ENCODE measurements around the gene PRXL2C. TPM values are rescaled to one million over a fixed set of nuclear protein-coding genes. Genes with fewer than 3 reads are reported as not detected.

PRXL2C gene
- polyA plus RNA-seq, 1 donor = 6.3 TPM

DNA sequence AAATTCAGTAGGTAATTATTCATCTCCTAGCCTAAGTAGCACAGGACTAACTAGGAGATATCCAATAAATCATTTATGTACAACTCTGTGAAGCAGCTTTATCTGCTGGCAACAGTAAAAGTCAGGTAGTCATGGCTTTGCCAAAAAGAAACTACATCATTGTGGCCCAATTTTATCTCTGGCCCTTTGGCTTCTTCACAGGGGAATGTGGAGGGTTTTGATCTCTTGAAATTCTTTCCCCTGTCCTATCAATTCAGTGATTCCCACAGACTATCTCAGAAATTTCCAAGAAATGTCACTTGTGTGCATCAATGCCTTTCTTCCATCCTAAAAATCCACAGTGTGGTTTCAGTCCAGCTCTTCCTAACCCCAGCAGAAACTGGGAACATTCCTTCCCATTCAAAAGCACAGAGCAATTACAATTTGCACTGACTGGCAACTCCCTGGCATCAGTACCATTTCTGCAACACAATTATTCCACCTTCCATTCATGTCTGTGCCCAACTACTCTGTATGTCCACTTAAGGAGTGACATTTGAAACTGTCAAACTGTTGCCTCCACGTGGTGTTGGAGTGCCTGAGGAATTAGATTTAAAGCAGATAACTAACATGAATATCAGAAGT lies 42.0 kb downstream of the PRXL2C start:
- DNase-seq = no peak

DNA sequence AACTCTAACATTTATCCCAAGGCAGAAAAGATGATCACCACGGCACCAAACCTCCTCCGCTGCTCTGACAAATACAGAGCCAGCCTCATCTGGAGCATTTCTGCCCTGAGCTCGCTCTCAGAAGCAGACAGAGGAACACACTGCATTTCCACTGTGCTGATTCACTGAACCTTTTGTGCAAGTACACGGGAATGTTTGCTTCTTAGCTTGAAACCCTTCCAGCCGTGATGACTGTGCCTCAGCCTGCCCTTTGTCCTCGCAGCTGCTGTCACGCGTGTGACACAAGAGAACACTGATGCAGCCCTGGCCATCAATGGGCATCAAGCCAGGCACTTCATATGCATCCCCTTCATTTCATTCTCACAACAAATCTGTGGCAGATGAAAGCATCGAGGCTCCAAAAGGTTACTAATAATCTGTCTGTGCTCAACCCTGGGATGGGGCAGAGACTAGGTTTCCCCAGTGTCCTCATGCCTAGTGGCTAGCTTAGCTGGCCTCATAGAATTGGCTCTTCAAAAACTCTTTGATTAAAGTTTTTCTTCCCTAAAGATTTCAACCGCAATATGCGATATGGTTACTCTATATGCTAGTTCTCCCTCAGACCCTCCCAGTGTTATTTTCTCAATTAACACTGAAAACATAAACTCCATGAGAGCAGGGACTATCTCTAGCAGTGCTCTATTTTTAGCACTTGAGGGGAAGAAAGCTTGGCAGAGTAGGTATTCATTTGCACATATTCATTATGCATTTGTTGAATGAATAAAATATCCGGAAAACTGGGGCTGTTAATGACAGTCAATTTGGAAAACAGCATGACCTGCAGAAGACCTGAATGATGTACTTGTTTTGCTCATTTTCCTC lies 42.8 kb downstream of the PRXL2C start:
- DNase-seq = no peak

DNA sequence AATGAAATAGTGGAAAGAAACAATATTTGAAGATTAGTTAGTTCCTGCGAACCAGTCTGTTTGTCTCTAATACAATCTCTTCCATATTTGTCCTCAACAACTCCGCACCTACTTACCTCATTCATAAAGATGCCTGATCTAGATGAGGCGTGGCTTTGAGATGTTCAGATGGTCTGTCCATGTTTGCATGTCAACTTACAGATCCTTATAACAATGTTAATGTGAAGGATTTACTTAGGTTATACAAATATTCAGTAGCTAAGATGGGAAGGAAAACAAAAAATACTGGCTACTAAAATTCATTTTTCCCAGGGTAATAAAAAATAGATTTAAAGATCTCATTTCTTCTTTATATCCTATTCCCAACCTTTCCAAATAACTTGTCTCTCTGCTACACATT lies 43.8 kb downstream of the PRXL2C start:
- no peak for DNase-seq

DNA sequence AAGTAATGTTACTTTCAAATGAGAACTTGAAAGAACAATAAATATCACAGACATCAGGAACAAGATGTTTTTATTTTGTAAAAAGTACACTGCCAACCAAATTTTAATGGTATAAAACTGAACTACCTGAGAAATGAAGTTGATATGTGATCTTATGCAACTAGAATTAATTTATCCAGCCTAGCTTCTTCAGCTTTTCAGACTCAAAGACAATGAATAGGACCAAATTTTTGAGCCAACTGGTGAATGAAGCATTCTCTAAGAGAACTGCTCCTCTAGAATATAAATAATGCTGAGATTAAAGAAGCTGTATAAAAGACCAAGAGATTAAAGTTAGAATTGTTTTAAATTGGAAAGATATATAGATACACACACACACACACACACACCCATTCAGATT lies 45.4 kb downstream of the PRXL2C start:
- DNase-seq = no peak

DNA sequence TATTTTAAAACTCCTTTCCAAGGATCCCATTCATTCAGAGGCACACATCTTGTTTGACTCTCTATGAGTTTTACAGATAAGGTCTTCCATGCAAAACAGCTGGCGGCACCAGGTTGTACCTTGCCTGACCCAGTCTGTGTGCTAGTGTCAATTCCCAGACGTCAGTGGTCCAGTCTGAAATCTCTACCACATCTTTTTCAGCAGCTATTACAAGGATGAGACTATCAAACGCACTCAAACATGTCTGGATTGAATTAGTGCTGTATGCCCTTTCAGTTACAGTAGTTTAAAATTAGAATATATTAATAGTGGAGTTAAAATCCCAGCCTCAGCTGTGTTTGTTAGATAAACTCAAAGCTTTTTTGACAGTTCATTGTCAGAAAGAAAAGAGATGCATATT lies 47.1 kb downstream of the PRXL2C start:
- no peak for DNase-seq

DNA sequence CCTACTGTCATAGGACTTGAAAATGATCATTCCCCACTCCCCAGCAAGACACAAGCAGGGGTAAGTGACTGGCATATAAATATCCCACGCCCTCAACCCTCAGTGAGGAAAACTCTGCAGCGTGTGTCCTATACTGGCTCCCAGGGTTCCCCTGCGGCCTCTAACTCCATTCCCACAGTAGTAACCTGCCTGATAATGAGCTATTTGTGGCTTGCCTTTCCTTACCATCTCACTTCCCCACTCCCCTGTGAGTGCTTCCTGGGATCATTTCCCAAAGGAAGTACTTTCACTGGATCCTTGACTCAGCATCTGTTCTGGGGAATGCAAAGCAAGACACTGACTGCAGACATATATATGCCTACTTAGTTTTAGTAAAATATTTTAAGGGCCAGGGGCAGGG lies 49.8 kb downstream of the PRXL2C start:
- DNase-seq = no peak

DNA sequence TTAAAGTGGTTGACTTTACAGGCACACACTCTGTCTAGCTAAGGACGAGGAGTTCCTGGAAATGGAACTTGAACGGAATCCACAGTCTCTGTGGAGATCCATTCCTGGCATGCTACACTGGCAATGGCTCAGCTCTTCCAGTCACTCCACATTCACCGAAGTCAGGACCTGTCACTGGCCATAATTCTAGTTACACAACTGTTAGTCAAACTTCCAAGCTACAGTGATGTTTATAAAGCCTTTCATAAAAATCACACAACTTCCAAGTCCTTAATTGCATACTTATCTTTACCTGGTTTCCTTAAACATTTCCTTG lies 51.2 kb downstream of the PRXL2C start:
- no peak for DNase-seq

DNA sequence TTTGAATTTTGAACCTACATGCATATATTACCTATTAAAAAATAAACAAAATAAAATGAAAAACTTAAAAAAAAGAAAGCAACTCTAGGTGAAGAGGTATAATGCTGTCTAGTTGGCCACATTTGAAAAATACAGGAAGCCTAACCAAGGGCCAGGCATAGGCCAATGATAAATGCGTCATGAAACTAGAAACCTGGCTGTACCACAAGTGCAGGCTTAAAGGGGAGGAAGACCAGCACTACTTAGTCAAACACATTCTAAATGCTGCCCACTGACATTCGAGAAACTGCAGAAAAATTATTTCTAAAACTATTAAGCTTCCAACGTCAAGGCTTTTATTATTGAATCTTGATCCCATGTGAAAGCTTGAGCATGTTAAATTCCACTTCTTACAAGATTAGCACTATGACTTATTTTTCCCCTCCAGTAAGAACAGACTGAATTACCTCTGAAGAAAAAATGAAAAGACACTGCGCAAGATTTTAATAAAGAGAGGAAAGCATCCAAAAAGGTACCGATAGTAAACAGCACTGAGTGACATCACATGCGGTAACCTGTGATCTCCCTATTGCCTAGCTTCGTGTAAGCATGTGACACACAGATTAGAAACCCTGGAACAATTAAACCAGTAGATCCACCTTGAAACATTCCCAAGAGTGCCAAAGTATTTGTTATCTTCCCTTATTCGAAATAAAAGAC lies 51.7 kb downstream of the PRXL2C start:
- DNase-seq = peak; percentile 17

DNA sequence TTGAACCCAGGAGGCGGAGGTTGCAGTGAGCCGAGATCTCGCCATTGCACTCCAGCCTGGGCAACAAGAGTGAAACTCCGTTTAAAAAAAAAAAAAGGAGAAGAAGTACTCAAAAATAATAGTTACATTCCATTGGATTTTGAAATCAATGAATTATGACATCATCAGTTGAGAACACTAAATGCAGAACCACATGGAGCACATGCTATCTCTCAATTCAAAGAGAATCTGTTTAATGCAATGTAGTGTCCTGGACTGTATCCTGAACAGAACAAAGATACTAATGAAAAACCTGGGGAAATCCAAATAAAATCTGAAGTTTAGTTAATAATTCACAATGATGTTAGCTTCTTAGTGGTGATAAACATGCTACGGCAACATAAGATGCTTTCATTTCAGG lies 55.8 kb downstream of the PRXL2C start:
- DNase-seq = no peak

DNA sequence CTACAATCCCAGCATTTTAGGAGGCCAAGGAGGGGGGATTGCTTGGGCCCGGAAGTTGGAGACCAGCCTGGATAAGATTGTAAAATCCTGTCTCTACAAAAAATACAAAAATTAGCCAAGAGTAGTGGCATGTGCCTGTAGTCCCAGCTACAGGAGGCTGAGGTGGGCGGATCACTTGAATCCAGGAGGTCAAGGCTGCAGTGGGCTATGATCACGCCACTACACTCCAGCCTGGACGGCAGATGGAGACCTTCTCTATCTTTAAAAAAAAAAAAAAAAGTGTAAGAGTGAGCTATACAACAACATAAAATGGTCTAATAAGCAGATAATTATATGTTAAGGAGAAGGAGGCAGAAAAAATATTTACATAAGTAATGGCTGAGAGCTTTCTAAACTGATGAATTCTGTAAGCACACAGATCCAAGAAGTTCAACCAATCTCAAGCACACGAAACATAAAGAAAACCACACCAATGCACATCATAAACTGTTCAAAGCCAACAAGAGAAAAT lies 58.5 kb downstream of the PRXL2C start:
- DNase-seq = no peak

Other genes starting within 250 kb of the PRXL2C start
- gene ZNF367, start 236.9 kb downstream of the PRXL2C start, polyA plus RNA-seq (ENCODE audit: insufficient read length) = 12.7 TPM
- 19.3 TPM for gene HABP4, start 205.1 kb downstream of the PRXL2C start, polyA plus RNA-seq (ENCODE audit: insufficient read length)
- 34.3 TPM for gene CDC14B, start 35.5 kb downstream of the PRXL2C start, polyA plus RNA-seq (ENCODE audit: insufficient read length)
- gene ZNF510, start 122.8 kb upstream of the PRXL2C start, polyA plus RNA-seq (ENCODE audit: insufficient read length) = 22.1 TPM
- gene ZNF782, start 199.2 kb upstream of the PRXL2C start, polyA plus RNA-seq (ENCODE audit: insufficient read length) = 9.8 TPM